GM18867 (cell line): ENCODE measurements around the gene NUBPL.
"Not testable (repeated sequence)": the region's sequence is repeated elsewhere in the genome, so short reads cannot be mapped to it uniquely, and the experiment has no call there.

Experiments
- ATAC-seq: cut with Tn5 transposase; IDR thresholded peaks from one replicate; pipeline ENCODE4 v1.9.1; 2021; ENCODE audit warnings: mild to moderate bottlenecking, moderate library complexity; ENCODE audit not compliant: unreplicated experiment

The NUBPL gene

GRCh38 chr14:31718585-31718984 is 157.4 kb downstream of the NUBPL start:
- no peak for ATAC-seq

- ATAC-seq = no peak
These were observed 157.8 kb downstream of the NUBPL start for GRCh38 chr14:31718985-31719384.

GRCh38 chr14:31726337-31726736 is 165.1 kb downstream of the NUBPL start:
- no peak for ATAC-seq

- ATAC-seq = no peak
These were observed 166.6 kb downstream of the NUBPL start for GRCh38 chr14:31727797-31728196.

GRCh38 chr14:31740688-31741087 is 179.5 kb downstream of the NUBPL start:
- ATAC-seq = no peak

- no peak for ATAC-seq
These were observed 184.5 kb downstream of the NUBPL start for GRCh38 chr14:31745741-31746140.

- no peak for ATAC-seq
These were observed 185.1 kb downstream of the NUBPL start for GRCh38 chr14:31746326-31746725.

- no peak for ATAC-seq
These were observed 188.1 kb downstream of the NUBPL start for GRCh38 chr14:31749275-31749674.

GRCh38 chr14:31751047-31751446 is 189.8 kb downstream of the NUBPL start:
- not testable (repeated sequence) for ATAC-seq

- no peak for ATAC-seq
These were observed 191.9 kb downstream of the NUBPL start for GRCh38 chr14:31752867-31753661.

GRCh38 chr14:31758941-31759340 is 197.7 kb downstream of the NUBPL start:
- ATAC-seq = no peak

- ATAC-seq = no peak
These were observed 199.1 kb downstream of the NUBPL start for GRCh38 chr14:31760277-31760676.

- no peak for ATAC-seq
These were observed 200.1 kb downstream of the NUBPL start for GRCh38 chr14:31761325-31761724.

- ATAC-seq = no peak
These were observed 201.8 kb downstream of the NUBPL start for GRCh38 chr14:31763041-31763440.

- no peak for ATAC-seq
These were observed 205.2 kb downstream of the NUBPL start for GRCh38 chr14:31766315-31766892.

GRCh38 chr14:31768355-31768754 is 207.2 kb downstream of the NUBPL start:
- ATAC-seq = no peak

- no peak for ATAC-seq
These were observed 209.1 kb downstream of the NUBPL start for GRCh38 chr14:31770271-31770670.

GRCh38 chr14:31774567-31774966 is 213.4 kb downstream of the NUBPL start:
- ATAC-seq = no peak

GRCh38 chr14:31777312-31777711 is 216.1 kb downstream of the NUBPL start:
- ATAC-seq = no peak

GRCh38 chr14:31781578-31781977 is 220.4 kb downstream of the NUBPL start:
- no peak for ATAC-seq

GRCh38 chr14:31785574-31785973 is 224.4 kb downstream of the NUBPL start:
- ATAC-seq = no peak

GRCh38 chr14:31787377-31787776 is 226.2 kb downstream of the NUBPL start:
- ATAC-seq = no peak

GRCh38 chr14:31788340-31788739 is 227.1 kb downstream of the NUBPL start:
- no peak for ATAC-seq
